ENCODE data around the gene PMM1.
"Not testable (repeated sequence)": the region's sequence is repeated elsewhere in the genome, so short reads cannot be mapped to it uniquely, and the experiment has no call there.

PMM1 gene

DNA sequence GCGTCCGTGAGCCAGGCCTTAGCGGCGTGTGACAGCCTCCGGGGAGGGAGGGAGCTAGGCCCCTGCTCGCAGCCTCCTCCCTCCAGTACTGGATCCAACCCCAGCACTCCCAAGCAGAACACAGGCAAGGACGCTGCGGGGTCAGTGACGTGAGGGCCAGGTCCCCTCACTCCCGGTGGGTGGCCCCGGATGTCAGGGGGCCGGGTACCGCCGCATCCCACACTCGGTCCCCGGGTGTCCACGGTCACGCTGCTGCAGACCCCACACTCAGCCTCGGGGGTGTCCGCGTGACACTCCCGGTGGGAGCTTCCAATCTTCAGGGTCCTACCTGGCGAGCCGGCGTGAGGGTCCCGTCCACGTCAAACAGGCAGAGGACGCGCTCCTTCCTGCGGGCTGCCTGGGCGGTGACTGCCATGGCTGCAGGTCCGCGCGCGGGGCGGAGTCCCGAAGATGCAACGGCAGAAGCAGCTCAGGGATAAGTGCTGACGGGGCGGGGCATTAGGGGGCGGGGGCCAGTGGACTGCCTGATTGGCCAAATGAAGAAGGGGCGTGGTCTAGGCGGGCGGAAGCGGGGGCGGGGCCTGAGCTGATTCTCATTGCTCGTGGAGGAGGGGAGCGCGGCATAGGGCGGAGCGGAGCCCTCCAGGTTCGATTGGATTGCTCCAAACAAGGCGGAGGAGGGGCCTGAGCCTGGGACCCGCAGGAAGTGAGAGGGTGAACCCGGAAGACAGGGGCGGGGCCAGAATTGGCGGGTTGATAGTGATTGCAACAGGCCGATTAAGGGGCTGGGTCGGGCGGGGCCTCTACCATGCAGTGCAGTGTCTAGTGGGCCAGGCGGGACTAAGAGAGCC, at the start of gene PMM1:
PMM1 (minus strand) TSS at position 450 of the 851 bp plus-strand sequence; CDS start at position 415, 35 bp downstream.
- Mint-ChIP-seq H3K4me3 (peak within 1 kb of the TSS; percentile 93), H3K27me3 (ENCODE audit: low read depth) (no peaks in the 10 kb centered on the region), H3K36me3 (ENCODE audit: low read depth) (peaks cover 6% of the 10 kb centered on the region), H3K4me1 (ENCODE audit: low read depth) (peaks cover 6% of the 10 kb centered on the region), H3K27ac (peak within 1 kb of the TSS; percentile 88), H3K9me3 (no peaks in the 10 kb centered on the region)

DNA sequence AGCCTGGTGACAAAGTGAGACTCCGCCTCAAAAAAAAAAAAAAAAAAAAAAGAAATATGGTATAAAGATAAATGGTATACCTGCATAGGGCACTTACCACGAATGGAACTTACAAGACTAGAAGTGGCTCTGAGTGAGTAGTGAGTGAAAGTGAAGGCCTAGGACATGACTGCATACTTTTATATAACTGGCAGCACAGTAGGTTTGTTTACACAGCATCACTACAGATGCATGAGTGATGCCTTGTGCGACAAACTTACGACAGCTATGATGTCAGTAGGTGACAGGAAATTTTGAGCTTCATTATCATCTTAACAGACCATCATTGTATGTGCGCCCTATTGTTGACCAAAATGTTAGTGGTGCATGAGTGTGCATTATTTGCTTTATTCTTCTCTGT, 49.1 kb upstream of the PMM1 start:
- Mint-ChIP-seq H3K27me3 (ENCODE audit: low read depth) (no peaks in the 10 kb centered on the region), H3K4me3 (no peak overlapping the region), H3K36me3 (ENCODE audit: low read depth) (peaks cover 51% of the 10 kb centered on the region), H3K4me1 (ENCODE audit: low read depth) (no peaks in the 10 kb centered on the region), H3K9me3 (no peaks in the 10 kb centered on the region), H3K27ac (no peak overlapping the region)

DNA sequence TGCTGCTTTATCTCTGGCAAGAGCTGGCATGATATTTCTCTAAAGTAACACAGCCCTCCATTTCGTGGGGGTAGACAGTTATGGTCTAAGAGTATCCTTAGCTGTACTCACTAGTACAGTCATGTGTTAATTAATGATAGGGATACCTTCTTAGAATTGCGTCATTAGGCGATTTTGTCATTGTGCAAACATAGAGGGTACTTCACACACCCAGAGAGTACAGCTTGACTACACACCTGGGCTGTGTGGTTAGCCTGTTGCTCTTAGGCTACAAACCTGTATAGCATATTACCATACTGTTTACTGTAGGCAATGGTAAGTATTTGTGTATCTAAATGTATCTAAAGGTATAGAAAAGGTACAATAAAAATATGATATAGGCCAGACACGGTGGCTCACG, 48.5 kb upstream of the PMM1 start:
- Mint-ChIP-seq H3K27ac (no peak overlapping the region), H3K36me3 (ENCODE audit: low read depth) (peaks cover 51% of the 10 kb centered on the region), H3K27me3 (ENCODE audit: low read depth) (no peaks in the 10 kb centered on the region), H3K4me3 (no peak overlapping the region), H3K4me1 (ENCODE audit: low read depth) (no peaks in the 10 kb centered on the region), H3K9me3 (no peaks in the 10 kb centered on the region)

DNA sequence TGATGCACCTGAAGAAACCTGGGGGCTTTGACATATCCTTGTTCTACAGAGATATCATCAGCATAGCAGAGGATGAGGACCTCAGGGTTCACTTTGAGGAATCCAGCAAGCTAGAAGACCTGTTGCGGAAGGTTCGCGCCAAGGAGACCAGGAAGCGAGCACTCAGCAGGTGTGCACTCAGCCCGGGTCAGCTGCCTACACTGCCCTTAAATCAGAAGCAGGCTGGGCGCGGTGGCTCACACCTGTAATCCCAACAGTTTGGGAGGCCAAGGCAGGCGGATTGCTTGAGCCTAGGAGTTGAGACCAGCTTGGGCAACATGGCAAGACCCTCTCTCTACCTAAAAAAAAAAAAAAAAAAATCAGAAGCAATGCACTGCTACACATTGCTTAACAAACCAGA, 48.0 kb upstream of the PMM1 start:
- H3K4me1 Mint-ChIP-seq (ENCODE audit: low read depth); H3K27ac Mint-ChIP-seq; H3K4me3 Mint-ChIP-seq; H3K9me3 Mint-ChIP-seq; H3K27me3 Mint-ChIP-seq (ENCODE audit: low read depth): not testable (repeated sequence)
- H3K36me3 Mint-ChIP-seq (ENCODE audit: low read depth): peaks cover 47% of the 10 kb centered on the region

DNA sequence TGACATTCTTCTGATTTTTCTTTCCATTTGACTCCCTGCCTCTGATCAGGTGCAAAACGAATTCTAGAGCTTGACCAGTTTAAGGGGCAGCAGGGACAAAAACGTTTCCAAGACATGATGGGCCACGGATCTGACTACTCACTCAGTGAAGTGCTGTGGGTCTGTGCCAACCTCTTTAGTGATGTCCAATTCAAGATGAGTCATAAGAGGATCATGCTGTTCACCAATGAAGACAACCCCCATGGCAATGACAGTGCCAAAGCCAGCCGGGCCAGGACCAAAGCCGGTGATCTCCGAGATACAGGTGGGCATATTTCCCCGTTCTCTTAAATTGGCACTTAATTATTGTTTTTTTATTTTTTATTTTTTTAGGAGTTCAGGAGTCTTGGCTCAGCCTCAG, 46.8 kb upstream of the PMM1 start:
- Mint-ChIP-seq H3K36me3 (ENCODE audit: low read depth) (peaks cover 38% of the 10 kb centered on the region), H3K27me3 (ENCODE audit: low read depth) (no peaks in the 10 kb centered on the region), H3K9me3 (no peaks in the 10 kb centered on the region), H3K27ac (no peak overlapping the region), H3K4me1 (ENCODE audit: low read depth) (no peaks in the 10 kb centered on the region), H3K4me3 (no peak overlapping the region)

DNA sequence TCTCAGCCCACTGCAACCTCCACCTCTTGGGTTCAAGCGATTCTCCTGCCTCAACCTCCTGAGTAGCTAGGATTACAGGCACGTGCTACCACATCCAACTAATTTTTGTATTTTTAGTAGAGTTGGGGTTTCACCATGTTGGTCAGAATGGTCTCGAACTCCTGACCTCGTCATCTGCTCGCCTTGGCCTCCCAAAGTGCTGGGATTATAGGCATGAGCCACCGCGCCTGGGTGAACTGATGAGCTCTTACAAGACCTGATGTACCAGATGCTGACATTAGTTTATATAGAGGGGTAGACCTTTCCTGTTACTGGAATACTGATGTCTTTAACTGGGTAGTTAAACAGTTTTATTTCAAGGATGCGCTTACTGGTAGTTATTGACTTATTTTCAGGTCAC, 45.0 kb upstream of the PMM1 start:
- not testable (repeated sequence) for H3K9me3 Mint-ChIP-seq; H3K4me1 Mint-ChIP-seq (ENCODE audit: low read depth); H3K4me3 Mint-ChIP-seq; H3K27ac Mint-ChIP-seq; H3K27me3 Mint-ChIP-seq (ENCODE audit: low read depth)
- peaks cover 33% of the 10 kb centered on the region for H3K36me3 Mint-ChIP-seq (ENCODE audit: low read depth)

DNA sequence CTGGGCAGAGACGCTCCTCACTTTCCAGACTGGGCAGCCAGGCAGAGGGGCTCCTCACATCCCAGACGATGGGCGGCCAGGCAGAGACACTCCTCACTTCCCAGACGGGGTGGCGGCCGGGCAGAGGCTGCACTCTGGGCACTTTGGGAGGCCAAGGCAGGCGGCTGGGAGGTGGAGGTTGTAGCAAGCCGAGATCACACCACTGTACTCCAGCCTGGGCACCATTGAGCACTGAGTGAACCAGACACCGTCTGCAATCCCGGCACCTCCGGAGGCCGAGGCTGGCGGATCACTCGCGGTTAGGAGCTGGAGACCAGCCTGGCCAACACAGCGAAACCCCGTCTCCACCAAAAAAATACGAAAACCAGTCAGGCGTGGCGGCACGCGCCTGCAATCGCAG, 42.0 kb upstream of the PMM1 start:
- H3K27me3 Mint-ChIP-seq (ENCODE audit: low read depth); H3K27ac Mint-ChIP-seq; H3K4me1 Mint-ChIP-seq (ENCODE audit: low read depth); H3K9me3 Mint-ChIP-seq; H3K4me3 Mint-ChIP-seq: not testable (repeated sequence)
- peaks cover 42% of the 10 kb centered on the region for H3K36me3 Mint-ChIP-seq (ENCODE audit: low read depth)

DNA sequence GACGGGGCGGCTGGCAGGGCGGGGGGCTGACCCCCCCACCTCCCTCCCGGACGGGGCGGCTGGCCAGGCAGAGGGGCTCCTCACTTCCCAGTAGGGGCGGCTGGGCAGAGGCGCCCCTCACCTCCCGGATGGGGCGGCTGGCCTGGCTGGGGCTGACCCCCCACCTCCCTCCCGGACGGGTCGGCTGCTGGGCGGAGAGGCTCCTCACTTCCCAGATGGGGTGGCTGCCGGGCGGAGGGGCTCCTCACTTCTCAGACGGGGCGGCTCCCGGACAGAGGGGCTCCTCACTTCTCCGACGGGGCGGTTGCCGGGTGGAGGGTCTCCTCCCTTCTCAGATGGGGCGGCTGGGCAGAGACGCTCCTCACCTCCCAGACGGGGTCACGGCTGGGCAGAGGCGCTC, 41.5 kb upstream of the PMM1 start:
- H3K9me3 Mint-ChIP-seq; H3K4me1 Mint-ChIP-seq (ENCODE audit: low read depth); H3K27me3 Mint-ChIP-seq (ENCODE audit: low read depth); H3K4me3 Mint-ChIP-seq; H3K27ac Mint-ChIP-seq: not testable (repeated sequence)
- peaks cover 37% of the 10 kb centered on the region for H3K36me3 Mint-ChIP-seq (ENCODE audit: low read depth)

DNA sequence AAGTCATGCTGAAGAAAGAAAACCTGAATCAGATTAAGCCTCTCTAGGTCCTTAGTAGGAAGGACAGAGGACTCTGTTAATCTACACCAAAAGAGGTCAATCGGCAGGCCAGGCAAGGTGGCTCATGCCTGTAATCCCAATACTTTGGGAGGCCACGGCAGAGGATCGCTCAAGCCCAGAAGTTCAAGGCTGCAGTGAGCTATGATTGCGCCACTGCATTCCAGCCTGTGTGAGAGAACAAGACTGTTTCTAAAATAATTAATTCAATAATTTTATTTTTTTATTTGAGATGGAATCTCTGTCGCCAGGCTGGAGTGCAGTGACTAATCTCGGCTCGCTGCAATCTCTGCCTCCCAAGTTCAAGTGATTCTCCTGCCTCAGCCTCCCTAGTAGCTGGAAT, 35.9 kb upstream of the PMM1 start:
- no peaks in the 10 kb centered on the region for H3K9me3 Mint-ChIP-seq
- H3K36me3 Mint-ChIP-seq (ENCODE audit: low read depth): peaks cover 39% of the 10 kb centered on the region
- H3K27ac Mint-ChIP-seq: no peak overlapping the region
- peaks cover 15% of the 10 kb centered on the region for H3K4me1 Mint-ChIP-seq (ENCODE audit: low read depth)
- H3K27me3 Mint-ChIP-seq (ENCODE audit: low read depth): no peaks in the 10 kb centered on the region
- H3K4me3 Mint-ChIP-seq: no peak overlapping the region

DNA sequence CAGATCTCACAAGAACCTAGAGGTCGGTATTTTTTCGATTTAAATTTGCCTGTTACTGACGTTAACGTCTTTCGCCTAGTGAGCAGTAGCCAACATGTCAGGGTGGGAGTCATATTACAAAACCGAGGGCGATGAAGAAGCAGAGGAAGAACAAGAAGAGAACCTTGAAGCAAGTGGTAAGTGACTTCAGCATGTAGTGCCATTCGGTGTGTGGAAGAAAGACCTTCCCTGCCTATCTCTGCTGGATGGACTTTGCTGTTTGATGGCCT, 32.2 kb upstream of the PMM1 start:
- peak overlapping the region; percentile 94 for H3K27ac Mint-ChIP-seq
- H3K36me3 Mint-ChIP-seq (ENCODE audit: low read depth): peaks cover 17% of the 10 kb centered on the region
- H3K9me3 Mint-ChIP-seq: no peaks in the 10 kb centered on the region
- H3K4me1 Mint-ChIP-seq (ENCODE audit: low read depth): peaks cover 34% of the 10 kb centered on the region
- H3K27me3 Mint-ChIP-seq (ENCODE audit: low read depth): no peaks in the 10 kb centered on the region
- peak overlapping the region; percentile 94 for H3K4me3 Mint-ChIP-seq

DNA sequence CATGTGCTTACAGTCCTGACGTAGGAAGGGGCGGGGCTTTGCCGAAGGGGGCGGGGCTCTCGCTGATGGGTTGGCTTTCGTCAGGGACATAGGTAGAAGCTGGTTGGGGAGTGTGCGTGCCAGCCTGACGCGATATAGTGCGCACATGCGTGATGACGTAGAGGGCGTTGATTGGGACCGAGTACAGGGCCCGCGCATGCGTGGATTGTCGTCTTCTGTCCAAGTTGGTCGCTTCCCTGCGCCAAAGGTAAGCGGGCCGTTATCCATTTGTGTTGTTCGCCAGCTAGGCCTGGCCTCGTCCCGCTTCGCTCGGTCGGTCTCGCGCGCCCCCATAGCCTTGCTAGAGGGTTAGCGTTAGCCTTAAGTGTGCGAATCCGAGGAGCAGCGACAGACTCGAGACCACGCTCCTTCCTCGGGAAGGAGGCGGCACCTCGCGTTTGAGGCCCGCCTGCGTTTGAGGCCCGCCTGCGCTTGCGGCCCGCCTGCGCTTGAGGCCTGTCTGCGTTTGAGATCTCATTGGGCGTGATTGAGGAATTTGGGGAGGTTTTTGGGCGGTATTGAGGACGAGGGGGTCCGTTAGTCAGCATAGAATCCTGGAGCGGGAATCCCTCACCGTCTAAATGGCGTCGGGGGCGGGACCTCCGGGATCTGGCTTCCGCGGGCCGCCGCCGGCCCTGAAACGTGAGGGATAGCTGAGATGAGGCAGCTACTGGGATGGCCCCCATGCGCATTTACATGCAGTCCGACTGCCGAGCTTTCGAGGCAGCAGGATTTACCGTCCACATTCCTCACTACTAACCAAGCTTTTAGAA, 31.7 kb upstream of the PMM1 start, which contains the start of gene XRCC6:
XRCC6 (plus strand) TSS at position 197 of the 812 bp plus-strand sequence. CDS start 710 bp downstream, outside the sequence.
- no peaks in the 10 kb centered on the region for H3K9me3 Mint-ChIP-seq
- H3K36me3 Mint-ChIP-seq (ENCODE audit: low read depth): peaks cover 15% of the 10 kb centered on the region
- H3K27ac Mint-ChIP-seq: peak within 1 kb of the TSS; percentile 94
- H3K27me3 Mint-ChIP-seq (ENCODE audit: low read depth): no peaks in the 10 kb centered on the region
- H3K4me3 Mint-ChIP-seq: peak within 1 kb of the TSS; percentile 94
- H3K4me1 Mint-ChIP-seq (ENCODE audit: low read depth): peaks cover 36% of the 10 kb centered on the region

DNA sequence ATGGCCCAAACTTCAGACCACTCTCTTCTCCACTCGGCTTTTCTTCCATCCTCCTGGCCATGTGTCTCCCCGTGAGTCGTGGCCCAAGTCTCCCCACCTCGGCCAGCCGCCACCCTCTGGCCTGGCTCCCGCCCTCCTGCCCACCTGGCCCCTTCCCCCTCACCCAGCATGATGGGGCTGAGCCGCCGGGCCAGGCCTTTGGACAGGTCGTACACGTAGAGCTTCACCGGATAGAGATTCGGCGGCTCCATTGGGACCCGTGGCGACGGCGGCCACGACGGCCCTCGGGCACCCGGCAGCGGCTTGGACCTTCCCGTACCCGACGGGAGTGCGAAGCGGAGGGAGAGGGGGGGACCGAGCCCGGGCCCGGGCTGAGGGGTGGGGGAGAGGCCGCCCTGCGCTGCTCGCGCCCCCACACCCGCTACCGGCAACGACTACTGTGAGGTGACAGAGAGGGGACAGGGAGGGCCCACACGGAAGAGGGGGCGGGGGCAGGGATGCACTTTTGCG, 31.0 kb upstream of the PMM1 start, which contains the start of gene DESI1:
DESI1 (minus strand) TSS at position 455 of the 510 bp plus-strand sequence; CDS start at position 251, 204 bp downstream.
- peaks cover 38% of the 10 kb centered on the region for H3K4me1 Mint-ChIP-seq (ENCODE audit: low read depth)
- peaks cover 15% of the 10 kb centered on the region for H3K36me3 Mint-ChIP-seq (ENCODE audit: low read depth)
- peak within 1 kb of the TSS; percentile 94 for H3K27ac Mint-ChIP-seq
- no peaks in the 10 kb centered on the region for H3K27me3 Mint-ChIP-seq (ENCODE audit: low read depth)
- H3K4me3 Mint-ChIP-seq: peak within 1 kb of the TSS; percentile 94
- no peaks in the 10 kb centered on the region for H3K9me3 Mint-ChIP-seq

DNA sequence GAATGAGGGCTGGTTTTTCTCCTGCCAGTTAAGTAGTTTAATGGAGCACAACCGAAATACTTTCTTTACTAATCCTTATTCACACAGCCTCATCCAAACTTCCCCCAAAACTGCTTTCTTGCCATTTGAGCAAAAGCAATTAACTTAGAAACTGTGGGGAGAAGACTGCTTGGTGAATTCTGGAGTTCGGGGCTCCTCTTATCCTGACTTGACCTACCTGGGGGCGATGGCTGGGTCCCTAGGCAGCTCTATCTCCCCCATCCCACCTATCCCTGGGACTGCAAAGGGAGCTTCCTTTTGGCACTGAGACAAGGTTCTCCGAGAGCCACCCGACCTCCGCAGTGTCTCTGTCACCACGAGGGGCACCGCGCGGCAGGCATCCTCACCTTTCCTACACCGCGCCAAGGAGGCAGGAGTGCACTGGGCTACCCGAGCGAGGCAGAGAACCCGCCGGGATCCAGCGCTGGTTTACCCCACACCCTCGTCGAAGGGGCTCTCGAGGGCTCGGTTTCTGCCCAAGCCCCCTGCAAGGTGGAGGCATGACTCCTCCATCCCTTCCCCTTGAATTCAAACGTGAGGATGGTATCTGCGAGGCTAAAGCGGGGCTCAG, 30.4 kb upstream of the PMM1 start:
- Mint-ChIP-seq H3K9me3 (no peaks in the 10 kb centered on the region), H3K27me3 (ENCODE audit: low read depth) (no peaks in the 10 kb centered on the region), H3K4me1 (ENCODE audit: low read depth) (peaks cover 40% of the 10 kb centered on the region), H3K4me3 (peak overlapping the region; percentile 94), H3K36me3 (ENCODE audit: low read depth) (peaks cover 12% of the 10 kb centered on the region), H3K27ac (peak overlapping the region; percentile 94)

DNA sequence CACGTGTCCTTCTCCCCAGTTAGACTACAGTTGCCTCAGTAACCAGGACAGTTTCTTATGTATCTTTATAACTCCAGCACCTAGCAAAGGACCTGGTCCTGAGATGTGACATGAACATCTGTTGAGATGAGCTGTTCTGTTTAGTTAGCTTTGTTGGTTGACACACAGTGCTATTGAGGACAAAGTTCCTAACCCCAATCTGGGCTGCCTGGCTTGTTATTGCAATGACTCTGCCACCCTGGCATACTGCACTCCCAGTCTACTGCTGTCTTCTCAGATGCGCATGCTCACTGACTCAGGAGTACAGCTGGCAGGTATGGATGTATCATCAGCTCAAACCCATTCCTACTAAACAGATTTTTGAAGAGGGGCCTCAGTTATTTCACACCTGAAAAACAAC, 23.8 kb upstream of the PMM1 start:
- Mint-ChIP-seq H3K9me3 (no peaks in the 10 kb centered on the region), H3K4me3 (no peak overlapping the region), H3K36me3 (ENCODE audit: low read depth) (peaks cover 7% of the 10 kb centered on the region), H3K27ac (no peak overlapping the region), H3K27me3 (ENCODE audit: low read depth) (no peaks in the 10 kb centered on the region), H3K4me1 (ENCODE audit: low read depth) (peaks cover 15% of the 10 kb centered on the region)

All from T-helper 1 cell treated with Interleukin-12 subunit alpha and Interleukin-12 subunit beta and Interleukin-4 antibody, amounts not matched to agents 30 μg/mL and 1 μg/mL, for 36 hours (primary cell).